Spleen (tissue), 11 donors: ENCODE data around the gene ROMO1. TPM values are rescaled to one million over a fixed set of nuclear protein-coding genes. Genes with fewer than 3 reads are reported as not detected.

ENCODE experiments used
- DNase-seq: peaks from one replicate; pipeline ENCODE4 v3.0.0-alpha.2; 2020
- H3K27ac ChIP-seq, 8 donors: fragments of 200-600 bp; sonication (generic) in 7 of 8; 1 replicate in 4 of 8; 2 replicates in 4 of 8; pipeline versions ENCODE4 v1.5.0 to v1.8.0; 2016 to 2021; ENCODE audit warnings: inconsistent platforms in 4 of 8, mild to moderate bottlenecking in 4 of 8, moderate library complexity in 1 of 8
- H3K27me3 ChIP-seq, 7 donors: fragments of 200-600 bp; sonication (generic) in 6 of 7; replicated peaks in 1 of 7; 1 replicate in 4 of 7; 2 replicates in 3 of 7; pipeline versions ENCODE4 v1.5.0 to v1.8.0; 2016 to 2021; ENCODE audit warnings: inconsistent platforms in 3 of 7, mild to moderate bottlenecking in 1 of 7
- H3K36me3 ChIP-seq, 6 donors: fragments of 200-600 bp; sonication (generic) in 5 of 6; 1 replicate in 4 of 6; 2 replicates in 2 of 6; pipeline versions ENCODE4 v1.5.0 to v1.8.0; 2016 to 2021; ENCODE audit warnings: inconsistent platforms in 2 of 6
- H3K4me1 ChIP-seq, 6 donors: fragments of 200-600 bp; sonication (generic) in 5 of 6; 1 replicate in 3 of 6; 2 replicates in 3 of 6; pipeline versions ENCODE4 v1.5.0 to v1.8.0; 2016 to 2021; ENCODE audit warnings: inconsistent platforms in 3 of 6
- H3K4me3 ChIP-seq, 8 donors: fragments of 200-600 bp; sonication (generic) in 7 of 8; 1 replicate in 4 of 8; 2 replicates in 4 of 8; pipeline versions ENCODE4 v1.5.0 to v1.8.0; 2016 to 2021; ENCODE audit warnings: inconsistent platforms in 4 of 8, mild to moderate bottlenecking in 4 of 8, moderate library complexity in 2 of 8
- H3K9me3 ChIP-seq, 8 donors: fragments of 200-600 bp; sonication (generic) in 7 of 8; 1 replicate in 4 of 8; 2 replicates in 4 of 8; pipeline versions ENCODE4 v1.5.0 to v1.8.0; 2016 to 2021; ENCODE audit warnings: inconsistent platforms in 4 of 8
- POLR2A ChIP-seq, 3 donors: fragments of 450-650 bp; IDR thresholded peaks; one replicate each; pipeline ENCODE4 v1.5.1; 2017; ENCODE audit warnings: antibody characterized with exemption in 3 of 3, mild to moderate bottlenecking in 1 of 3
- POLR2AphosphoS5 ChIP-seq, 3 donors: sonication (generic); formaldehyde crosslinking; IDR thresholded peaks; one replicate each; pipeline ENCODE4 v1.5.1; 2017; ENCODE audit warnings: antibody characterized with exemption in 3 of 3
- WGBS, 5 donors: extraction: QIAGEN DNeasy Blood & Tissue Kit in 3 of 5; methylation state at CpG; one replicate each; pipeline versions ENCODE4 v1.1.5 to v1.1.7; 2013 to 2018; 5-methylcytosine and 5-hydroxymethylcytosine counted together
- intact Hi-C: fragments of 100-400 bp; cut with DNase I; formaldehyde crosslinking; loops from one replicate; pipeline ENCODE4 v1.15.0; 2023; ENCODE audit warnings: low total_unique reads
- polyA plus RNA-seq, 3 donors: library from polyadenylated mRNA; stranded (reverse); fragments of 200-250 nt; gene quantifications; one replicate each; pipeline ENCODE4 v1.2.1, GENCODE V29; 2013
- total RNA-seq, 7 donors: library from RNA; depleted of rRNA in 3 of 7; stranded (reverse); fragments of >200 nt in 3 of 7; fragmentation: NEBNext Ultra II Directional in 4 of 7; extraction: Animal tissue kit (Norgen Biotek cat#: 25700) in 4 of 7; gene quantifications; one replicate each; pipeline versions ENCODE4 v1.1.0 to v1.2.1, GENCODE V29; 2016 to 2021
- TF ChIP-seq, protein P1 (sequence below), 11 experiments: fragments of 200-600 bp in 7 of 11; fragments of 450-650 bp in 4 of 11; sonication (generic) in 4 of 11; IDR thresholded peaks in 8 of 11; conservative IDR thresholded peaks in 3 of 11; 1 replicate in 7 of 11; 2 replicates in 4 of 11; pipeline versions ENCODE4 v1.4.0 to v1.8.0; 2016 to 2021; ENCODE audit warnings: antibody characterized with exemption in 11 of 11, inconsistent platforms in 4 of 11, mild to moderate bottlenecking in 1 of 11
- donor health status: healthy with polysubstance abuse.
- donor health status: DM: no; HTN: no; CAD: no; lungs with moderate emphysema.
- donor health status: DM: no; HTN: no; CAD: no.
- donor health status: Bipolar disorder and iron deficiency.
- donor health status: healthy.
- donor health status: DM: no; HTN: no; CAD: no.
- donor health status: DM: yes; HTN: yes; CAD: no.

Gene ROMO1
- total and polyA plus RNA-seq, 10 donors, result 66.2 to 372 (median 118) TPM

DNA sequence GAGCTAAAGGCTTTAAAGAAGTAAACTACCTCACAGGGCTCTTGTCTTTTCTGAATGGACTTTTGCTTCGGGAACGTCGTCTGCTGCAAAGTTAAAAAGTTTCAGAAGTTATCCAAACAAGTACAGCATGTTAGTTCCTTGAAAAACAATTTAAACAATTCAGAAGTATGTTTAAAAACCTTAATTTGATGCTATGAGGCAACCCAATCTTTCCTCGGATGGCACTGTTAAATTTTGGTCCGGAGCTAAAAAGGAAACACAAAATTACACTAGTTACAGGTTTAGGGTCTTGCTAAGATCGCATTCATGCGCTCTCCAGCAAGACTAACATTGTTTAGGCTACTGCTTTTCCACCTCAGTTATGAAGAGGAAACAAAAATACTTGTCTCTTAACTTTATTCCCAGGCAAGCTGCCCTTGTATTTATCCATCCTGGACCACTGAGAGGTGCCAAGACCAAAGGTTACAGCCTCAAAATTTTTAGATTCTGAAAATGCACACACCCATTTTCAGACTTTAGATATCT is 30.1 kb downstream of the ROMO1 start:
- intact Hi-C loops, result no loop called here
- H3K4me3 ChIP-seq, result no peak overlapping the region
- H3K9me3 ChIP-seq, result no peaks in the 10 kb centered on the region
- 82 to 89% (median 87%) methylated on average over 7 of the region's 7 CpGs for WGBS, 5 donors
- TF ChIP-seq, protein P1, sequence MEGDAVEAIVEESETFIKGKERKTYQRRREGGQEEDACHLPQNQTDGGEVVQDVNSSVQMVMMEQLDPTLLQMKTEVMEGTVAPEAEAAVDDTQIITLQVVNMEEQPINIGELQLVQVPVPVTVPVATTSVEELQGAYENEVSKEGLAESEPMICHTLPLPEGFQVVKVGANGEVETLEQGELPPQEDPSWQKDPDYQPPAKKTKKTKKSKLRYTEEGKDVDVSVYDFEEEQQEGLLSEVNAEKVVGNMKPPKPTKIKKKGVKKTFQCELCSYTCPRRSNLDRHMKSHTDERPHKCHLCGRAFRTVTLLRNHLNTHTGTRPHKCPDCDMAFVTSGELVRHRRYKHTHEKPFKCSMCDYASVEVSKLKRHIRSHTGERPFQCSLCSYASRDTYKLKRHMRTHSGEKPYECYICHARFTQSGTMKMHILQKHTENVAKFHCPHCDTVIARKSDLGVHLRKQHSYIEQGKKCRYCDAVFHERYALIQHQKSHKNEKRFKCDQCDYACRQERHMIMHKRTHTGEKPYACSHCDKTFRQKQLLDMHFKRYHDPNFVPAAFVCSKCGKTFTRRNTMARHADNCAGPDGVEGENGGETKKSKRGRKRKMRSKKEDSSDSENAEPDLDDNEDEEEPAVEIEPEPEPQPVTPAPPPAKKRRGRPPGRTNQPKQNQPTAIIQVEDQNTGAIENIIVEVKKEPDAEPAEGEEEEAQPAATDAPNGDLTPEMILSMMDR (IDR thresholded peaks at IDR 0.05 in 8 of 11, conservative IDR thresholded peaks at IDR 0.05 in 3 of 11), result no peak
- no peak for TF ChIP-seq POLR2AphosphoS5 (IDR thresholded peaks at IDR 0.05)
- TF ChIP-seq POLR2A (IDR thresholded peaks at IDR 0.05), result no peak
- H3K36me3 ChIP-seq, result peaks cover 10 to 100% (median 99%) of the 10 kb centered on the region in 6 donors
- no peak for DNase-seq
- peaks cover 38 to 91% (median 61%) of the 10 kb centered on the region in 6 donors for H3K4me1 ChIP-seq
- H3K27me3 ChIP-seq, result no peaks in the 10 kb centered on the region
- H3K27ac ChIP-seq, result no peak overlapping the region

DNA sequence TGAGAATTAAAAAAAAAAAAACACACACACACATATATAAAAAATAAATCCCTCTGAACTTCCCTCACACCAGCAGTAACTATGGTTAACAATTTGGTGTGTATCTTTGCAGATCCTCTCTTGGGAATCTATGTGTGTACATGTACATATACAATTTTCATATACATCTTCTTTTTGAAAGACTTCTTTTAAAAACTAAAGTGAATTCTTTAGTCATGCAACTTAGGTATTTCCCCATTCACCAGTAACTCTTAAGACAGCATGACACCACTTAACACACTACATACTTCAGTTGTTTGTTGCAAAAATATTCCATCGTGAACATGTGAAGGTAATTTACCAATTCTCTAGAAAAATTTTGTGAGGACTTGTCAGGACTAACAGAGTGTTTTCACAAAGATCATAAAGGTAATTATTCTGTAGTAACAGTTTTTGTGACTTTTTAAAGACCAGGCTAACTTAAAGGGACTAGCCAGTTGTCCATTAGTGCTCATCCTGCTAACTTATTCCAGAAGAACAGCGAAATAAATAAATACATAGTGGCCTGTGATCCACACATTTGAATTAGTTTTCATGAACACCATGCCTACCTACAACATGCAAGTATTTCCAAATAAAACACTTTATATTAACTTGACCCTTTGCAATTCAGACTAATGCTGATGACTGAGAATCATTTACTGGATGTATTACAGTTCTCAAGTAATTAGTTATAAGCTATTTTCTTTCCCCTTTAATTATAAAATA is 30.8 kb downstream of the ROMO1 start:
- intact Hi-C loops, result loop anchor here (10.0 kb wide), 1 partner anchor 155 kb away; no protein-coding TSS in a partner anchor
- Histone ChIP-seq H3K9me3 (no peaks in the 10 kb centered on the region), H3K27ac (no peak overlapping the region), H3K36me3 (peaks cover 12 to 100% (median 99%) of the 10 kb centered on the region in 6 donors), H3K4me3 (no peak overlapping the region), H3K4me1 (peaks cover 44 to 95% (median 68%) of the 10 kb centered on the region in 6 donors), H3K27me3 (no peaks in the 10 kb centered on the region)
- TF ChIP-seq, protein P1 (IDR thresholded peaks at IDR 0.05 in 8 of 11, conservative IDR thresholded peaks at IDR 0.05 in 3 of 11), result no peak
- TF ChIP-seq POLR2AphosphoS5 (IDR thresholded peaks at IDR 0.05), result no peak
- TF ChIP-seq POLR2A (IDR thresholded peaks at IDR 0.05), result no peak
- WGBS, 5 donors, result 72 to 94% (median 86%) methylated on average over 2 of the region's 2 CpGs
- no peak for DNase-seq

DNA sequence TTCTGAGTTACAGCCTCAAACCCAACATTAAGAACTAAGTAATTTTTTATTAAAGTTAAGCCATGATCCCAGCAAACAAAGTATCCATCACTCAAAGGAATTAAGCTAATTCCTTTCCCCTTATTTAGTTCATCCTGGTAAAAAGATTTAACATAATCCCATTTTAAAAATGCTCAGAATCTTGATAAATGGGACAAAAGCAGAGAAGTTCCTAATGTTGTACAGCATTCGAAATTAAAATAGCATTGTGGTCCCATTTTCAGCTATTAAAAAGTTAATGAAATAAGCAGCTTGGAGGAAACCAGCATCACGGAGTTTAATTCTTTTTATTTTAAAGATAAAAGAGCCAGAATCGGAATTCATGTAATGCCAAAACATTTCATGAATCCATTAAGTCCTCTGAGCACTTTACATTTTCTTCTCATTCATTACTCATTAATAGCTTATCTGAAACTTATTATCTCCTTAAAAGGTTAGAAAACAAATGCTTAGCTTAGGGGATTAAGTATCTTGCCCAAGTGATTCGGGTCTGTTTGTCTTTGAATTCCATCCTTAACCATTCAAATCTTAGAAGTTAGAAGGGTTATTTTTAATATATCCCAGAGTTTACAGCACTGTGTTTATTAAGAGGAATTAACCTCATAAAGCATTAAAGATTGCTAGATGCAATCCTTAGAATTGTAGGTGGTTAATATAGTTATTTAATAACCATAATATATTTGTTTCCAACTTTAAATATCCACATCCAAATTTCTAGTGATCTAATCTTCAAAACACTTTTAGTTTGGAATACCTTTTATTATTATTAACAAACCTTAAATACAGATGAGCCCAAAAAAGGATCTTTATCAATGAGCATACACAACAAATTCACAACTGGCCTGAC is 31.6 kb downstream of the ROMO1 start:
- peaks cover 52 to 95% (median 76%) of the 10 kb centered on the region in 6 donors for H3K4me1 ChIP-seq
- no peak overlapping the region for H3K27ac ChIP-seq
- 55 to 79% (median 75%) methylated on average over 4 of the region's 4 CpGs for WGBS, 5 donors
- no peak for DNase-seq
- H3K27me3 ChIP-seq, result no peaks in the 10 kb centered on the region
- intact Hi-C loops, result loop anchor here (10.0 kb wide), 1 partner anchor 154 kb away; no protein-coding TSS in a partner anchor
- H3K9me3 ChIP-seq, result no peaks in the 10 kb centered on the region
- no peak overlapping the region for H3K4me3 ChIP-seq
- peaks cover 12 to 100% (median 99%) of the 10 kb centered on the region in 6 donors for H3K36me3 ChIP-seq
- TF ChIP-seq, protein P1 (IDR thresholded peaks at IDR 0.05 in 8 of 11, conservative IDR thresholded peaks at IDR 0.05 in 3 of 11), result no peak
- TF ChIP-seq POLR2A (IDR thresholded peaks at IDR 0.05) (no peak), POLR2AphosphoS5 (IDR thresholded peaks at IDR 0.05) (no peak)
